Nephron (organoid): ENCODE results near the gene FBXO45.
A peak's percentile ranks its signal among the peaks of the same experiment; 100 is the strongest.

Experiments used
- H3K27ac Mint-ChIP-seq, 3 experiments: 2 replicates each; pipeline ENCODE4 v1.8.0; 2020; ENCODE audit warnings: mixed read lengths in 3 of 3, mild to moderate bottlenecking in 2 of 3, moderate library complexity in 1 of 3
- H3K27me3 Mint-ChIP-seq: 2 replicates; pipeline ENCODE4 v1.8.0; 2021; ENCODE audit warnings: low read depth, mild to moderate bottlenecking, moderate library complexity, mixed read lengths
- H3K36me3 Mint-ChIP-seq: 2 replicates; pipeline ENCODE4 v1.8.0; 2020; ENCODE audit warnings: low read depth, mixed read lengths
- H3K4me1 Mint-ChIP-seq: 2 replicates; pipeline ENCODE4 v1.8.0; 2020; ENCODE audit warnings: mixed read lengths
- H3K4me3 Mint-ChIP-seq, 3 experiments: 2 replicates each; pipeline ENCODE4 v1.8.0; 2020; ENCODE audit warnings: mild to moderate bottlenecking in 3 of 3, mixed read lengths in 3 of 3, moderate library complexity in 2 of 3
- H3K9me3 Mint-ChIP-seq: 2 replicates; pipeline ENCODE4 v1.8.0; 2020; ENCODE audit warnings: mixed read lengths
- CTCF ChIP-seq, 3 experiments: fragments of 200-600 bp; sonication (generic); IDR thresholded peaks; one replicate each; pipeline ENCODE4 v1.5.0; 2021; ENCODE audit warnings: antibody characterized with exemption in 3 of 3; ENCODE audit not compliant: unreplicated experiment in 3 of 3

The FBXO45 gene

GRCh38 chr3:196624067-196624790, 55.8 kb downstream of the FBXO45 start:
- Mint-ChIP-seq H3K9me3 (no peaks in the 10 kb centered on the region), H3K27ac (no peak overlapping the region), H3K4me1 (no peaks in the 10 kb centered on the region), H3K27me3 (no peaks in the 10 kb centered on the region), H3K36me3 (no peaks in the 10 kb centered on the region), H3K4me3 (no peak overlapping the region)
- no peak for TF ChIP-seq CTCF (IDR thresholded peaks at IDR 0.05; ENCODE audit: unreplicated experiment in 3 of 3)

- no peaks in the 10 kb centered on the region for H3K36me3 Mint-ChIP-seq
- no peaks in the 10 kb centered on the region for H3K4me1 Mint-ChIP-seq
- no peak overlapping the region for H3K27ac Mint-ChIP-seq
- TF ChIP-seq CTCF (IDR thresholded peaks at IDR 0.05; ENCODE audit: unreplicated experiment in 3 of 3) = no peak
- H3K4me3 Mint-ChIP-seq = no peak overlapping the region
- no peaks in the 10 kb centered on the region for H3K27me3 Mint-ChIP-seq
- H3K9me3 Mint-ChIP-seq = no peaks in the 10 kb centered on the region
Measured at GRCh38 chr3:196624907-196625306, 56.4 kb downstream of the FBXO45 start.

GRCh38 chr3:196625331-196625730, 56.9 kb downstream of the FBXO45 start:
- Mint-ChIP-seq H3K27ac (no peak overlapping the region), H3K36me3 (no peaks in the 10 kb centered on the region), H3K9me3 (no peaks in the 10 kb centered on the region), H3K4me3 (no peak overlapping the region), H3K4me1 (no peaks in the 10 kb centered on the region), H3K27me3 (no peaks in the 10 kb centered on the region)
- no peak for TF ChIP-seq CTCF (IDR thresholded peaks at IDR 0.05; ENCODE audit: unreplicated experiment in 3 of 3)

DNA sequence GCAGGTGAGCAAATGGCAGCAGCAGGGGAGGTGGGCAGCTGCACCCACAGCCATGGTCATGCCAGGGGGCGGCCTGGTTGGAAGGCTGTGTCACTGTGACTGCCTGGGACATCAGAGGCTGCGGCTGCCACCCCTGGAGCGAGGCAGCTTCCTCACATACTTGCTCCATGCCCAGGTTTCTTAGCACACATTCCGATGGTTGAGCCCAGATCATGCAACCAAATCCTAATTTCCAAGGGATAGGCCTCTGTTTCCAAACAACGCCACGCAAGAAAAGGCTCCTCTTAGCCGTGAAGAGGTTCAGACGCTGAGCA, 59.4 kb downstream of the FBXO45 start:
- Mint-ChIP-seq H3K4me1 (peaks cover 6% of the 10 kb centered on the region), H3K27ac (no peak overlapping the region), H3K36me3 (no peaks in the 10 kb centered on the region), H3K4me3 (no peak overlapping the region), H3K9me3 (no peaks in the 10 kb centered on the region), H3K27me3 (no peaks in the 10 kb centered on the region)
- no peak for TF ChIP-seq CTCF (IDR thresholded peaks at IDR 0.05; ENCODE audit: unreplicated experiment in 3 of 3)

- Mint-ChIP-seq H3K27ac (no peak overlapping the region), H3K27me3 (no peaks in the 10 kb centered on the region), H3K4me3 (no peak overlapping the region), H3K4me1 (peaks cover 6% of the 10 kb centered on the region), H3K9me3 (no peaks in the 10 kb centered on the region), H3K36me3 (no peaks in the 10 kb centered on the region)
- no peak for TF ChIP-seq CTCF (IDR thresholded peaks at IDR 0.05; ENCODE audit: unreplicated experiment in 3 of 3)
Measured at GRCh38 chr3:196629228-196629627, 60.8 kb downstream of the FBXO45 start.

GRCh38 chr3:196631682-196632045, 63.2 kb downstream of the FBXO45 start:
- no peak for TF ChIP-seq CTCF (IDR thresholded peaks at IDR 0.05; ENCODE audit: unreplicated experiment in 3 of 3)

More at GRCh38 chr3:196631682-196632045, 63.2 kb downstream of the FBXO45 start:
- H3K27me3 Mint-ChIP-seq = peaks cover 3% of the 10 kb centered on the region
- peak overlapping the region; percentile 86 to 89 (median 87) for H3K4me3 Mint-ChIP-seq
- H3K27ac Mint-ChIP-seq = peak overlapping the region; percentile 93 to 97 (median 97)
- H3K9me3 Mint-ChIP-seq = no peaks in the 10 kb centered on the region
- H3K4me1 Mint-ChIP-seq = peaks cover 6% of the 10 kb centered on the region
- no peaks in the 10 kb centered on the region for H3K36me3 Mint-ChIP-seq
